Mucosa of descending colon (tissue), 3 donors: Measurements from ENCODE around the gene EFNA2. TPM values are rescaled to one million over a fixed set of nuclear protein-coding genes. Genes with fewer than 3 reads are reported as not detected.

Experiments
- ATAC-seq: fragments of 200-7000 bp; cut with Tn5 transposase; one replicate; pipeline ENCODE4 v1.9.1; 2020; ENCODE audit warnings: mild to moderate bottlenecking, moderate library complexity
- DNase-seq, 3 donors: peaks; one replicate each; pipeline ENCODE4 v3.0.0-alpha.2; 2020
- H3K36me3 ChIP-seq: fragments of 200-600 bp; one replicate; pipeline ENCODE4 v1.8.0; 2021; ENCODE audit warnings: low read depth, mild to moderate bottlenecking
- H3K4me1 ChIP-seq: fragments of 200-600 bp; one replicate; pipeline ENCODE4 v1.8.0; 2021; ENCODE audit warnings: low read depth, mild to moderate bottlenecking
- H3K4me3 ChIP-seq: fragments of 200-600 bp; one replicate; pipeline ENCODE4 v1.8.0; 2021; ENCODE audit warnings: mild to moderate bottlenecking
- H3K9me3 ChIP-seq: fragments of 200-600 bp; one replicate; pipeline ENCODE4 v1.8.0; 2021; ENCODE audit warnings: mild to moderate bottlenecking
- CTCF ChIP-seq: fragments of 200-600 bp; IDR thresholded peaks from one replicate; pipeline ENCODE4 v1.8.0; 2022; ENCODE audit warnings: antibody characterized with exemption, mild to moderate bottlenecking
- intact Hi-C, 2 donors: fragments of 100-400 bp; cut with DNase I in 1 of 2; cut with micrococcal nuclease in 1 of 2; formaldehyde crosslinking; loops; one replicate each; pipeline versions ENCODE4 v1.11.0 to v1.11.1; 2022; cut with DNase I, micrococcal nuclease
- total RNA-seq, 3 donors: library from RNA; stranded (reverse); fragmentation: NEBNext Ultra II Directional in 2 of 3; extraction: Animal tissue kit (Norgen Biotek cat#: 25700) in 2 of 3; gene quantifications; one replicate each; pipeline versions ENCODE4 v1.2.1 to v1.2.4, GENCODE V29; 2021 to 2023
- donor health status: DM: no; HTN: no; CAD: no; lungs with moderate emphysema.
- donor health status: DM: no; HTN: no; CAD: no.
- donor health status: DM: no; HTN: yes; CAD: no.

The EFNA2 gene
- total RNA-seq, 3 donors from 2014 or later = 19.0 to 62.2 (median 61.7) TPM

DNA sequence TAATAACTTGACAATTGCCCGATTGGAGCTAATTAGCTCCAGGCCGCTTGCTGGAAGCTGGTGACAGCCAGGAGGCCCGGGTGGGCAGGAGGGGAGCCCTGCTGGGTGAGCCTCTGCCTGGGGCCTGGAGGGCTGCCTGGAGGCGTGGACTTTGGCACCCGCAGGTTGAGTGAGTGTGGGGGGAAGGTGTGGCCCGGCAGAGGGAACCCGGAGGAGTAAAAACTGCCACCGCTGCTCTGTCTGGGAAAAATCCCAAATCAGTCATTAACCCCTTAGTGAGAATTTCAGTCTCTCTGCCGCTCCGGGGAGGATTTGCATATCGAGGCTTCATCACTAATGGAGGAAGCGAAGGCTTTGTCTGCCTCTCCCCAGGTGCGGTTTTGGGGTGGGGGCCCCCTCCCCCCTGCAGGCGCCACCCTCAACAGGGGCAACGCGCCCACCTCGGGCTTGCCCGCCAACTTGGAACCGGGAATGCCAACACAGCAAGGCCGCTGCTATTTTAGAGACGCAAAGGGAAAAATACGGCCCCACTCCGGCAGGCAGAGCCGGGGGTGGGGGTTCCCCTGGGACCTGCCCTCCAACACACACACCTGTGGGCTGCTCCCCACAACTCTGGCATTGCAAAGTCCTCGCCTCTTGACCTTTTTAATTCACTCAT is 6.2 kb downstream of the EFNA2 start:
- Histone ChIP-seq H3K4me1 (peaks cover 29% of the 10 kb centered on the region), H3K9me3 (no peaks in the 10 kb centered on the region), H3K4me3 (no peak overlapping the region), H3K36me3 (no peaks in the 10 kb centered on the region)
- ATAC-seq = peak; percentile 68
- intact Hi-C loops = no loop called here
- DNase-seq = peak; percentile 59 to 75 (median 66)
- no peak for TF ChIP-seq CTCF

DNA sequence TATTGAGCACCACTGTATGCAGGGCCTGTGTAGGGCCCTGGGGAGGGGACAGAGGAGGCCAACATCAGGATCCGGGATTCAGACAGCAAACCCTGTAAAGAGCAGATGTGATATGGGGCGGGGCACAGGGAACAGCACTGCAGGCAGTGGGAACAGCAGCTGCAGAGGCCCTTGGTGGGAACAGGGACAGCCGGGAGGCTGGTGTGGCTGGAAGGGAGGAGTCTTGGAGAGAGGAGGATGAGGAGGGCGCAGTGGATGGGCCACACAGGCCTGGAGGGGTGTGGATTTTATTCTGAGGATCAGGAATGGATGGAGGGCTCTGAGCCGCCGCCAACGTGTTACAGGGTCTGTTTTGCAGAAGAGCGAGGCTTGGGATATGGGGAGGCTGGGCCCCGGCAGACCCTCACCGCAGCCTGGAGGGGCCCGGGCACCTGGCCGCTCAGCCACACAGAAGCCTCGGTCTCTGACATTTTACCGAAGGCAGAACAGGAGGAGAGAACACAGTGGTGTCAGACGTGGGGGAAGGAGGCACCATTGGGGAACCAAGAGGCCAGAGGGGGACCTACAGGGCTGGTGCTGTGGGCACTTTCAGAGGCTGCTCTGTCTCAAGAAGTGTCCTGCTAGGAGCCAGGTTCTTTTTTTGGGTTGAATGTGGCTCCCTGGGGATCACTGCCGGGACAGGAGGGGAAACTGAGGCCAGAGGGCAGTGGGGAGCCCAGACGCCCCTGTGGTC is 6.9 kb downstream of the EFNA2 start:
- Histone ChIP-seq H3K36me3 (no peaks in the 10 kb centered on the region), H3K9me3 (no peaks in the 10 kb centered on the region), H3K4me3 (no peak overlapping the region), H3K4me1 (peaks cover 24% of the 10 kb centered on the region)
- intact Hi-C loops = no loop called here
- ATAC-seq (peak; percentile 20), DNase-seq (peak in 1 of 3 donors; percentile 50)
- TF ChIP-seq CTCF = no peak

GRCh38 chr19:1293782-1294604 is 8.3 kb downstream of the EFNA2 start:
- Histone ChIP-seq H3K4me1 (peaks cover 24% of the 10 kb centered on the region), H3K36me3 (no peaks in the 10 kb centered on the region), H3K9me3 (no peaks in the 10 kb centered on the region), H3K4me3 (no peak overlapping the region)
- no peak for TF ChIP-seq CTCF
- ATAC-seq (no peak), DNase-seq (no peak)
- intact Hi-C loops = no loop called here

DNA sequence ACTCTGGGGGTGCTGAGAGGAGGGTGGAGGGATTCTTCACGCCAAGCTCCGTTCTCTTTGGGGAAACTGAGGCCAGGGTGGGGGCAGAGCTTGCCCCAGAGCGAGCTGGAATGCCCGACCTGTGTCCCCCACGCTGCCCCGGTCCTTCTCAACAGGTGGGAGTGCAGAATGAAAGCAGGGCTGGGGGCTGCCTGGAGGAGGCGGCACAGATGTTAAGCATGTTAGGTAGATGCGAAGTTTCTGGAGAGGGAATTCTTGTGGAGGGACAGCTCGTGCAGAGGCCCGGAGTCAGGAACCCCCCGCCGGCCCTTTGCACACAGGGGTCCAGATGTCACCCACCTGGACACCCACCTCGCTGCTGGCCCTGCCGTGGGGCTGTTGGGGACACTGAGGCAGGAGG is 9.0 kb downstream of the EFNA2 start:
- no peaks in the 10 kb centered on the region for H3K36me3 ChIP-seq
- no peak for TF ChIP-seq CTCF
- ATAC-seq = no peak

GRCh38 chr19:1295169-1296012 is 9.7 kb downstream of the EFNA2 start:
- no peak overlapping the region for H3K4me3 ChIP-seq
- ATAC-seq = peak; percentile 13
- intact Hi-C loops = no loop called here
- H3K4me1 ChIP-seq = peaks cover 19% of the 10 kb centered on the region
- H3K36me3 ChIP-seq = no peaks in the 10 kb centered on the region
- no peaks in the 10 kb centered on the region for H3K9me3 ChIP-seq
- no peak for DNase-seq
- no peak for TF ChIP-seq CTCF

More for the DNA sequence above, 9.0 kb downstream of the EFNA2 start:
- H3K4me3 ChIP-seq = no peak overlapping the region
- intact Hi-C loops = no loop called here
- H3K4me1 ChIP-seq = peaks cover 19% of the 10 kb centered on the region
- H3K9me3 ChIP-seq = no peaks in the 10 kb centered on the region
- DNase-seq = no peak
